ENCODE results near the gene UQCR11. TPM values are rescaled to one million over a fixed set of nuclear protein-coding genes. Genes with fewer than 3 reads are reported as not detected.
"Not testable (repeated sequence)": the region's sequence is repeated elsewhere in the genome, so short reads cannot be mapped to it uniquely, and the experiment has no call there.

UQCR11 gene
- total and polyA plus RNA-seq, 2 of the 8 experiments (the other 6 are each of a cell fraction or from before 2014, with no cell fraction given), result 162 to 171 TPM

- no peak for TF ChIP-seq CBX5 (IDR thresholded peaks at IDR 0.05; ENCODE audit: low read depth, low read length)
- no peak for TF ChIP-seq ZNF274 (IDR thresholded peaks at IDR 0.05; ENCODE audit: borderline replicate concordance, extremely low read depth, low read length)
- no peak for TF ChIP-seq GTF2F1 (IDR thresholded peaks at IDR 0.05; ENCODE audit: borderline replicate concordance, low read depth, low read length)
- TF ChIP-seq JUND (IDR thresholded peaks at IDR 0.05; ENCODE audit: low read length), result no peak
Measured at GRCh38 chr19:1644070-1644469, 38.8 kb upstream of the UQCR11 start (continued).

GRCh38 chr19:1640893-1641448 is 35.7 kb upstream of the UQCR11 start:
- WGBS, 2 experiments (ENCODE audit: extremely low coverage in 1 of 2, insufficient coverage in 1 of 2, insufficient read length in 1 of 2, insufficient replicate concordance in 2 of 2, low coverage in 1 of 2, low lambda C conversion rate in 2 of 2, missing lambda C conversion rate in 1 of 2), result 89% methylated on average over 9 of the region's 10 CpGs; no CpG with 5 or more reads in 1 of the 2 experiments
- peaks cover 18 to 85% (median 50%) of the 10 kb centered on the region in 4 experiments for H3K36me3 ChIP-seq (ENCODE audit: control insufficient read depth in 2 of 4, insufficient read depth in 4 of 4, low read length in 3 of 4)
- not testable (repeated sequence) for H3K4ac ChIP-seq (replicated peaks; ENCODE audit: insufficient read length, low read depth, low read length); H3K14ac ChIP-seq (ENCODE audit: insufficient read length); H2BK120ac ChIP-seq (replicated peaks; ENCODE audit: low read depth, low read length); H3K23me2 ChIP-seq (ENCODE audit: low read depth, low read length); H2AFZ ChIP-seq (ENCODE audit: low read length); DNase-seq (ENCODE audit: low read depth in 1 of 2, low spot score in 2 of 2); H2AK5ac ChIP-seq (ENCODE audit: low read depth, low read length); H3K4me2 ChIP-seq (ENCODE audit: insufficient read depth in 1 of 2, low read depth in 2 of 2, low read length in 2 of 2); H3K4me1 ChIP-seq (replicated peaks in 1 of 4; ENCODE audit: control insufficient read depth in 3 of 4, insufficient read depth in 4 of 4, low read length in 3 of 4); H3K9ac ChIP-seq (replicated peaks in 1 of 4; ENCODE audit: extremely low read depth in 1 of 4, low read depth in 3 of 4, low read length in 3 of 4); H2BK15ac ChIP-seq (ENCODE audit: low read length); H4K8ac ChIP-seq (ENCODE audit: extremely low read depth, insufficient read depth, low read length); H3K27me3 ChIP-seq (replicated peaks in 1 of 4; ENCODE audit: control insufficient read depth in 3 of 4, extremely low read depth in 1 of 4, insufficient read depth in 3 of 4, low read length in 3 of 4); H2BK12ac ChIP-seq (ENCODE audit: low read depth, low read length); FAIRE-seq; H3K56ac ChIP-seq (replicated peaks; ENCODE audit: insufficient read length, low read depth, low read length); H2BK5ac ChIP-seq (ENCODE audit: low read depth, low read length); H2BK20ac ChIP-seq (ENCODE audit: low read length); H3K23ac ChIP-seq (ENCODE audit: insufficient read length); H3K4me3 ChIP-seq (ENCODE audit: extremely low read depth in 1 of 4, insufficient read depth in 2 of 4, low read depth in 3 of 4, low read length in 4 of 4); H4K91ac ChIP-seq (replicated peaks; ENCODE audit: insufficient read length, low read length); H4K5ac ChIP-seq (ENCODE audit: insufficient read length, low read depth, low read length); H3K27ac ChIP-seq (ENCODE audit: low read depth, low read length); H3K9me3 ChIP-seq (ENCODE audit: insufficient read depth in 2 of 2, low read depth in 1 of 2, low read length in 1 of 2); H3K18ac ChIP-seq (ENCODE audit: extremely low read depth, low read length)
- peaks cover 10 to 39% of the 10 kb centered on the region in 2 experiments for H4K20me1 ChIP-seq (replicated peaks in 1 of 2; ENCODE audit: control insufficient read depth in 1 of 2, insufficient read depth in 2 of 2, low read length in 2 of 2)
- H3K79me2 ChIP-seq (ENCODE audit: control insufficient read depth in 1 of 2, insufficient read depth in 2 of 2, low read length in 2 of 2), result peaks cover 4 to 85% of the 10 kb centered on the region in 2 experiments; a peak in 3 of 4 replicates
- CTCF ChIA-PET (ENCODE audit: partially characterized antibody), result interaction anchor here (0.6 to 1.6 kb wide), 6 partner anchors 9 to 809 kb away, joined by 3 to 7 read pairs (median 4); no protein-coding TSS in a partner anchor
- peaks cover 20% of the 10 kb centered on the region for H3K79me1 ChIP-seq (ENCODE audit: low read depth, low read length)
- POLR2A ChIA-PET (ENCODE audit: partially characterized antibody), result interaction anchor here (0.6 to 2.6 kb wide), 11 partner anchors 9 to 553 kb away, joined by 3 to 27 read pairs (median 4); partner anchors contain the start of gene TCF3
